ENCODE results near the gene CACNG1.
"Not testable (repeated sequence)": the region's sequence is repeated elsewhere in the genome, so short reads cannot be mapped to it uniquely, and the experiment has no call there.

CACNG1 gene

DNA sequence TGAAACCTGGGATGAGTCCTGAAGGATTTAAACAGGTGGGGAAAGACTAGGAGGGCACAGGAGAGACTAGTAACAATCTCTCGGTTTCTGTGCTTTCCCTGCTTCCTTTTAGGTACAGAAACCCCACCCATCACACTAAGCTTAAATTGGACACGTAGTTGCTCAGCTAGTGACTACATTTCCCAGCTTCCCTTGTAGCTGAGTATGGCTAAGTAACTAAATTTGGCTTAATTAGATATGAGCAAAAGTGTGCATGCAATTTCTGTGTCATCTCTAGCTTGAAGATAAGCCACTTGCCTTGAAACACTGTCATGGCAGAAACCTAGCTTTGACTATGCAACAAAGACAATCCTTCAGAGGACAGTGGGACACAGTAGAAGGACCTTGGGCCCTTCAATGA lies 36.5 kb downstream of the CACNG1 start:
- DNase-seq (ENCODE audit: low spot score): no peak

DNA sequence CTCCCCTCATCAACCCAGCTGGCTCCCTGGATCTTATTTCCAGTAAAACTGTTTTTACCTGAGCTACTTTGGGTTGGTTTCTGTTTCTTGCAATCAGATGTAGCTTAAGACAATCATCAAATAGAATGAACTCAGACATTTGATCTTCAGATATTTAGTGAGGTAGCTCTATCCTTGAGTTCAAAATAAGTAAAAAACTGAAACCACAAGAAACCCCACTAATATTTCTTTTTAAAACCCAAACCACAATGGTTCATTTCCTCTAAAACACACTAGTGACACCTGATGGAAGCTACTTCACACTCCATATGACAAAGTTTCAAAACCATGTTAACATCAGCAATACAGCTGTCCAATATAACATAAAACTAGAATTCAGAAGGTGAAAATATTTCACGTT lies 37.8 kb downstream of the CACNG1 start:
- DNase-seq (ENCODE audit: low spot score): no peak

- DNase-seq (ENCODE audit: low spot score): no peak
Measured at GRCh38 chr17:67085406-67085805, 41.1 kb downstream of the CACNG1 start.

GRCh38 chr17:67088639-67089038 lies 44.3 kb downstream of the CACNG1 start:
- DNase-seq (ENCODE audit: low spot score): no peak

- DNase-seq (ENCODE audit: low spot score): no peak
Measured at GRCh38 chr17:67090341-67090740, 46.0 kb downstream of the CACNG1 start.

DNA sequence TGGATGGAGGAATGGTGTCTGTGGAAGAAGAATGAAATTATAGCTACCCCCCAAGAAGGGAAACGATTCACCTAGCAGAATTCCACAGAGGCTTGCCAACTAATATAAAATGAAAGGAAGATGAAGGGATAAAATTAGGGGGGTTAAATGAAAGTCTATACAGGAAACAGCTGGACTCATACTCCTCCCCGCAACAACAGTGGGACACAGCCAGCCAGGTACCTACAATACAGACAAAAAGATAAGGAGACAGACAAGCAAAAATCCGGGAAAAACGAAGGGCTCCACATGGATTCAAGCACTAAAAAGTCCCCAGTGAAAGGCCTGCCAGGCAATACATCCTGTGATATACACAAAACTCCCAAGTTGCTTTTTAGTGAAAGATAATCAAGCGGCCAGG lies 47.9 kb downstream of the CACNG1 start:
- DNase-seq (ENCODE audit: low spot score): no peak

DNA sequence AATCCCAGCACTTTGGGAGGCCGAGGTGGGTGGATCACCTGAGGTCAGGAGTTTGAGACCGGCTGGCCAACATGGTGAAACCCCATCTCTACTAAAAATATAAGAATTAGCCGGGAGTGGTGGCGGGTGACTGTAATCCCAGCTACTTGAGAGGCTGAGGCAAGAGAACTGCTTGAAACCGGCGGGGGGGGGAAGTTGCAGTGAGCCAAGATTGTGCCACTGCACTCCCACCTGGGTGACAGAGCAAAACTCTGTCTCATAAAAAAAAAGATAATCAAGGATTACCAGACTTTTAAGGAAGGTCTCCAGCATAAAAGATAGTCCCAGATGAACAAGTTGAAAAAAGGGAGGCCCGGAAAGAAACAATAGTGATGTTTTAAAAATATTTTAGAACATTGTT lies 48.4 kb downstream of the CACNG1 start:
- not testable (repeated sequence) for DNase-seq (ENCODE audit: low spot score)

DNA sequence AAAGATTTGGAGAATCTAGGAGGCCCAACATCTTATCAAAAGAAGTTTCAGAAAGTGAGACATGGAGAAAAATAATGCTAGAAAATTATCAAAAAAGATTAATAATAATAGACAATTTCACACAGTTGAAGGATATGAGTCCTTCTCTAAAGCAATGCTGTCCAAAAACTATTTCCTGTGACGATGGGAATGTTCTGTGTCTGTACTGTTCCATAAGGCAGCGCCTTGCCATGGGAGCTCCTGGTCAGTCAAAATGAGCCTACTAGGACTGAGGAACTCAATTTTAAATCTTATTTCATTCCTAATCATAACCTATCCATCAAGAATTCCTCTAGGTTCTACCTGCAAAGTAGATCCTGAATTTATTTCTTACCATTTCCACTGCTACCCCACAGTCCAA lies 49.0 kb downstream of the CACNG1 start:
- no peak for DNase-seq (ENCODE audit: low spot score)

GRCh38 chr17:67095291-67095690 lies 50.9 kb downstream of the CACNG1 start:
- DNase-seq (ENCODE audit: low spot score): not testable (repeated sequence)

DNA sequence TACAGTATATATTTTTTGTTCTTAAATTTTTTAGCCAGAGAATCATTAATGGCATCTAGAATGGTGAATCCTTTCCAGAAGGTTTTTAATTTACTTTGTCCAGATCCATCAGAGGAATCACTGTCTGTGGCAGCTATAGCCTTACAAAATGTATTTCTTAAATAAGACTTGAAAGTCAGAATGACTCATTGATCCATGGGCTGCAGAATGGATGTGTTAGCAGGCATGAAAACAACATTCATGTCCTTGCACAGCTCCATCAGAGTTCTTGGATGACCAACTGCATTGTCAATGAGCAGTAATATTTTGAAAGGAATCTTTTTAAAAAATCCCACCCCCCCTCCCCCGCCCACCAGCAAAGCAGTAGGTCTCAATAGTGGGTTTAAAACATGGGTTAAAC lies 51.4 kb downstream of the CACNG1 start:
- DNase-seq (ENCODE audit: low spot score): no peak

GRCh38 chr17:67096609-67097008 lies 52.3 kb downstream of the CACNG1 start:
- no peak for DNase-seq (ENCODE audit: low spot score)

DNA sequence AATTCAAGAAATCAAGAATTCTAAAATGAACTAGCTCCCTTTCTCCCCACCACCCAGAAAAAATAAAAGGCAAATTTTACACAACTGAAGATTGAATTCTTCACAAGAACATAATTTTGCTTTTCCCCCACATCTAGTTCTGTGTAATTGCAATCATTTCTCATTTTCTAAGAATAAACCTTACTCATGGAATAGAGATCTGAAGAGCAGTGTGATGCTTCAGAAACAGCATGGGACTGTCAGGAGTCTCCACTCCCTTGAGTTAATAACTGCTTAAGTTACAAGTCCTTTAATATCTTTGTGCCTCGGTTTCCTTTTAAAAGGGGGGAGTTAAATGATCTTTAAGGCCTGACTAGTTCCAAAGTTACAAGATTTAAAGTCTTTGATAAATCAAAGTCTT lies 53.7 kb downstream of the CACNG1 start:
- no peak for DNase-seq (ENCODE audit: low spot score)

- not testable (repeated sequence) for DNase-seq (ENCODE audit: low spot score)
Measured at GRCh38 chr17:67104641-67105040, 60.3 kb downstream of the CACNG1 start.

DNA sequence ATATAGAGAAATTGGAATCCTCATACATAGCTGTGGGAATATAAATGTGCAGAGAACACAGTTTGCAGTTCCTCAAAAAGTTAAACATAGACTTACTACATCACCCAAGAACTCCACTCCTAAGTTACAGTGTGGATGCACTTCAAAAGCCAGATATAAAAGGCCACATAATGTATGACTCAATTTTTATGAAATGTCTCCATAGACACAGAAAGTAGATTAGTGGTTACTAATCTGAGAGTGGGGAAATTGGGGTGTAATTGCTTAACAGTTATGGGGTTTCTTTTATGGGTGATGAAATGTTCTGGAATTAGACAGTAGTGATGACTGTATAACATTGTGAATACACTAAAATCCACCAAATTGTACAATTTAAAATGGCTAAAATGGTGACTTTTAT lies 60.9 kb downstream of the CACNG1 start:
- DNase-seq (ENCODE audit: low spot score): no peak
